ENCODE measurements around the gene NEDD4L. TPM values are rescaled to one million over a fixed set of nuclear protein-coding genes. Genes with fewer than 3 reads are reported as not detected.

Gene NEDD4L
- total RNA-seq, 2 experiments from 2014 or later, result 3.4 to 4.3 TPM

DNA sequence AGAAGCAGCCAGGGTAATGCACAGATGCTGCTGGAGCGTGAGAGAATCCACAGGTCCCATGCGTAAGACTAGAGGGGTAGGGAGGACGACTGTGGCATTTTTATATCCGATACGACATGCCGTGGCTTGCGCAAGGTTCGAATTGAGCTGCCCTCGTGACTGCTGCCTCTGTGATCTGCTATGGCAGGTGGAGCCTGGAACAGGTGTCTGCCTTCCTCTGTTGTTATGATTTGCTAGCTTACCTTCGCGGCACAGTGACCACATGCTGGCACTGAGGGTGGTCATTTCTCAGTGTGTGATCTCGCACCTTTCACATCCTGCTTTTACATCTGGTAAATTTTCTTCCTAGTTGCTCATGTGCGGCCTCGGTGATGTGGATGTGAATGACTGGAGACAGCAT, 344.7 kb downstream of the NEDD4L start:
- H3K36me3 Mint-ChIP-seq (ENCODE audit: low read depth), result no peaks in the 10 kb centered on the region
- H3K27ac Mint-ChIP-seq, result no peak overlapping the region
- no peak overlapping the region for H3K4me3 Mint-ChIP-seq
- POLR2A ChIA-PET, result no interaction called here
- H3K4me1 Mint-ChIP-seq (ENCODE audit: low read depth), result no peaks in the 10 kb centered on the region
- DNase-seq (no peak), ATAC-seq (no peak)
- CTCF ChIA-PET, result no interaction called here
- H3K27me3 Mint-ChIP-seq (ENCODE audit: low read depth), result no peaks in the 10 kb centered on the region
- no peaks in the 10 kb centered on the region for H3K9me3 Mint-ChIP-seq (ENCODE audit: insufficient read depth)

DNA sequence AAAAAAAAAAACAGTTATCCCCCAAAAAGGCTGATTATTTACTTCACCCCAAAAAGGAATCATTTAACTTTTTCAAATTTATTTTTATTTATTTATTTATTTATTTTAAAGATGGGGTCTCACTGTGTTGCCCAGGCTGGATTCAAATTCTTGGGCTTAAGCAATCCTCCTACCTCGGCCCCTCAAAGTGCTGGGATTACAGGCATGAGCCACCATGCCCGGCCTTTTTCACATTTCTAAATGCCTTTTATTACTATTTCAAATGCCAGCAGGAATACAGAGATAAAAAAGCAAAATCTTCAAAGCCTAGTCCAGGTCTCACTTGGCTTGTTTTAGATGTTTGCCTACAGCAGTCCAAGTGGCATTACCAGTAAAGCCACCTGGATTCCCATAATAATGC, 345.7 kb downstream of the NEDD4L start:
- no peak overlapping the region for H3K4me3 Mint-ChIP-seq
- no peaks in the 10 kb centered on the region for H3K36me3 Mint-ChIP-seq (ENCODE audit: low read depth)
- DNase-seq (no peak), ATAC-seq (no peak)
- no peaks in the 10 kb centered on the region for H3K4me1 Mint-ChIP-seq (ENCODE audit: low read depth)
- POLR2A ChIA-PET, result no interaction called here
- CTCF ChIA-PET, result no interaction called here
- no peaks in the 10 kb centered on the region for H3K27me3 Mint-ChIP-seq (ENCODE audit: low read depth)
- H3K9me3 Mint-ChIP-seq (ENCODE audit: insufficient read depth), result no peaks in the 10 kb centered on the region
- H3K27ac Mint-ChIP-seq, result no peak overlapping the region

DNA sequence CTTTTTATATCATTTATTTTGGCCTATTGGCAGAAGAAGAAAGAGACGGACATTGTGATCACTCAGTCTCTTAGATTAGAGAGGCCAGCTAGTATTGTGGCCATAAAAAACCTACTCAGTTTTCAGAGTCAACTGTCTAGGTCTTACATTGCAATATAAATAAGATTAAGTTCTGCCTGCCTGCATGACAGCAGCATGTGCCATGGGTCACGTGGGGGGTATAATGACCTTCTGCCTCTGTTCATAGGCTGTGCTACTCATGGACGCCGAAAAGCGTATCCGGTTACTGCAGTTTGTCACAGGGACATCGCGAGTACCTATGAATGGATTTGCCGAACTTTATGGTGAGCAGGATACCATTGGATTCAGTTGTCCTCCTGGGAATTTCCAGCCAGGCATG, 346.4 kb downstream of the NEDD4L start:
- no peaks in the 10 kb centered on the region for H3K36me3 Mint-ChIP-seq (ENCODE audit: low read depth)
- ChIA-PET CTCF (no interaction called here), POLR2A (no interaction called here)
- DNase-seq, result no peak
- ATAC-seq, result no peak
- no peak overlapping the region for H3K27ac Mint-ChIP-seq
- no peak overlapping the region for H3K4me3 Mint-ChIP-seq
- H3K27me3 Mint-ChIP-seq (ENCODE audit: low read depth), result no peaks in the 10 kb centered on the region
- H3K9me3 Mint-ChIP-seq (ENCODE audit: insufficient read depth), result no peaks in the 10 kb centered on the region
- no peaks in the 10 kb centered on the region for H3K4me1 Mint-ChIP-seq (ENCODE audit: low read depth)

DNA sequence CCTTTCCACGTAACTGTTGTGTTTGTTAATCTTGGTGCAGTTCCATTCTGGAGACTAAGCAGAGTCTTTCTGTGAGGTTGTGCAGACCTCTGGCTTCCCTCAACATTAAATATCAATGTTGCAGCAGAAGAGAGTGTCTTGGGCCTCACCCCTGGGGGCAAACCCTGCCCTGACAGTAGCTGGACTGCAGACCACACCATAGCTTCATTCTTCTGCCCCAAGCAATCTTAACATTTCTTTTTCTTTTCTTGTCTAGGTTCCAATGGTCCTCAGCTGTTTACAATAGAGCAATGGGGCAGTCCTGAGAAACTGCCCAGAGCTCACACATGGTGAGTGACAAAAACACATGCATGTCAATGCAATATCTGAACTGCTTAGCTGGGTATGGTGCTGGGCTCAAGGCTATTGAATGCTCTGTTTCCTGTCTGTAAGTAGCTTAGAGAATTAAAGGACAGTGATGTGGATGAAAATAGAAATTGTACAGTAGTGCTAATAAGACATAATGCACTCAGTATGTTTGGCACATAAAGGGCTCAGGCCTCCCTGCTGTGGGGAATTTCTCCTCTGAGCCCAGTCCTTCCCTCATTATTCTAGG, 347.3 kb downstream of the NEDD4L start:
- Mint-ChIP-seq H3K36me3 (ENCODE audit: low read depth) (no peaks in the 10 kb centered on the region), H3K4me3 (no peak overlapping the region), H3K27ac (no peak overlapping the region), H3K27me3 (ENCODE audit: low read depth) (no peaks in the 10 kb centered on the region), H3K9me3 (ENCODE audit: insufficient read depth) (no peaks in the 10 kb centered on the region), H3K4me1 (ENCODE audit: low read depth) (peaks cover 9% of the 10 kb centered on the region)
- POLR2A ChIA-PET, result no interaction called here
- DNase-seq (no peak), ATAC-seq (no peak)
- CTCF ChIA-PET, result interaction anchor here (0.7 to 2.3 kb wide), 2 partner anchors 10 to 857 kb away, joined by 3 to 7 read pairs; no protein-coding TSS in a partner anchor

DNA sequence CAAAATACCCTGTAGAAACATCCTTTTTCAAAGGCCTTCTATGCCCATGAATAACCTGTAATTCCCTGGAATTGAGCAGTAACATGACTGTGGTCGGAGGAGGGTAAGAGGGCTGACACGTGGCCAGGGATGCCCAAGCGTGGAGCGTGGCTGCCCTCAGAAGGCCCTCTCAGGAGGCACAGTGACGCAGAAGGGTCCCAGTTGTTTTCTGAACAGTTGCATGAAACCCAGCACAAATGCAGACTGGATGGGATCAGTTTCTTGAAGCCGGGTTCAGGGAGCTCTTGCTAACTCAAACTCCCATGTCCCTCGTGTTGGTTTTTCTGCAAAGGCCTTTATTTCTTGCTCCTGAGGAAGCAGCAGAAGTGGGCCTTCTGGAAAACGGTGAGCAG, 347.9 kb downstream of the NEDD4L start:
- Mint-ChIP-seq H3K27ac (no peak overlapping the region), H3K27me3 (ENCODE audit: low read depth) (no peaks in the 10 kb centered on the region), H3K4me3 (no peak overlapping the region), H3K9me3 (ENCODE audit: insufficient read depth) (no peaks in the 10 kb centered on the region), H3K4me1 (ENCODE audit: low read depth) (peaks cover 9% of the 10 kb centered on the region), H3K36me3 (ENCODE audit: low read depth) (no peaks in the 10 kb centered on the region)
- no peak for ATAC-seq
- ChIA-PET POLR2A (no interaction called here), CTCF (interaction anchor here (2.3 kb wide), 1 partner anchor 10 kb away, joined by 7 read pairs; no protein-coding TSS in a partner anchor)
- no peak for DNase-seq

DNA sequence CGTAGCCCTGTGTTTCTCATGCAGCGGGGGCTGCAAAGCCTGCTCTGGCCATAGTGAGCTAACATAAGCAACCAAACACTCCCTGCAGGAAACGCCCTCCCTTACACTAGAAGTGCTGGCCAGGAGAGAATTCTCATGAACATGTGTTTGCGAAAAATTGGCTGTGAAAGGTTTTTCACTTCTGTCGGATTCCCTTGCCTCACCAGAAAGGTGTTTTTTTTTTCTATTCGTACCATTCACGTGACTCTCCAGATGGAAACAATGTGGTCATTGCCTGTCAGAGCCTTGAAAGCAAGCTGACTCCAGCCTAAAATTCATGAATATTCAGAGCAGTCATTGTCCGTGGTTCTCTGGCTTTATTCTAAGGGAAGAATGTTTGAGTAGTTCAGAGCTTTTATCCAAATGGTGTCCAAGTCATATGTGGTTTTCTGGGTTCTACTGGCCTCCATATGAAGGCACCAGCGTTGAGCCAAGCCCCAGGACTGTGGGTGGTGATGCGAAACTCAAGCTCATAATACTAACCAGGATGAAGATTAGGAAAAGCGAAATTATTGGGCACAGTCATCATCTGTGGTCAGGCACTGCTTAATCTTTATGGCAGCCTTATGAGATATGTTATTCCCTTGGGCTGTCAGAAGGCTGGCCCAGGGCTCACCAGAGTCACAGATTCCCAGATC, 348.4 kb downstream of the NEDD4L start:
- H3K27me3 Mint-ChIP-seq (ENCODE audit: low read depth), result no peaks in the 10 kb centered on the region
- no peaks in the 10 kb centered on the region for H3K36me3 Mint-ChIP-seq (ENCODE audit: low read depth)
- H3K4me3 Mint-ChIP-seq, result no peak overlapping the region
- CTCF ChIA-PET, result interaction anchor here (2.3 kb wide), 1 partner anchor 9 kb away, joined by 7 read pairs; no protein-coding TSS in a partner anchor
- H3K9me3 Mint-ChIP-seq (ENCODE audit: insufficient read depth), result no peaks in the 10 kb centered on the region
- POLR2A ChIA-PET, result no interaction called here
- DNase-seq (no peak), ATAC-seq (no peak)
- no peak overlapping the region for H3K27ac Mint-ChIP-seq
- H3K4me1 Mint-ChIP-seq (ENCODE audit: low read depth), result peaks cover 9% of the 10 kb centered on the region

DNA sequence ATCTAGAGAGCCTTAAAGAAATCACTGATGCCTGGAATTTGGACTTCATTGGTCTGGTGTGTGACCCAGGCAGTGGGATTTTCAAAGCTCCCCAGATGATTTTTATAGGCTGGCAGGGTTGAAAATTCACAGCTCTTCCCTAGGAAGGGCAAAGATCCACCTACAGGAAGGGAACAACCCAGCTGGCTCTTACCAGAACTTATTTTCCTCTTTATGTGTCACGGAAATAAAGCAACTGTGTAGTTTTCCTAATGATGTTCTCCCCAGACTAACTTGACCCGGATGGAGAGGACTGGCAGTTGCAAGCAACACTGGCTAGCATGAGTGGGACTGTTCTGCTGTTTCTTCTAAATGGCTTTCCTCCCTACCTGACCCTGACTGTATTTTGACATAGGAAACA, 349.3 kb downstream of the NEDD4L start:
- Mint-ChIP-seq H3K27me3 (ENCODE audit: low read depth) (no peaks in the 10 kb centered on the region), H3K36me3 (ENCODE audit: low read depth) (no peaks in the 10 kb centered on the region), H3K27ac (no peak overlapping the region), H3K4me1 (ENCODE audit: low read depth) (peaks cover 9% of the 10 kb centered on the region), H3K9me3 (ENCODE audit: insufficient read depth) (no peaks in the 10 kb centered on the region), H3K4me3 (no peak overlapping the region)
- ATAC-seq, result no peak
- ChIA-PET CTCF (interaction anchor here (1.0 to 2.3 kb wide), 2 partner anchors 8 to 371 kb away, joined by 4 to 7 read pairs; no protein-coding TSS in a partner anchor), POLR2A (no interaction called here)
- no peak for DNase-seq

DNA sequence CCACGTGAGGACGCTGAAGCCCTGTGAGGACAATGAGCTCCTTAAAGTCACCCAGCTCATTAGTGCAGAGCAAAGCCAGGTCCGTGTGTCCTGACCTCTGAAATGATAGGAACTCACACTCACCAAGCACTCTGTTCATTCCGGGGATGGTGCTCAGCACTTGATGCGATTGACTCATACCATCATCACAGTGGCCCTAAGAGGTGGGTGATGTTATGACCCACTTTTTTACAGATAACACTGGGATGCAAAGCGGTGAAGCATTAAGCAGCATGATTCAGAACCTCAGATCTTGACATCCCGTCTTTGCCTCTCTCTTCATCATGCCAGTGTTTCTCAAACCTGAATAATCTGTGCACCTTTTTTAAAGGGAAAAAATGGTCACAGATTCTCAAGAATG, 350.0 kb downstream of the NEDD4L start:
- Mint-ChIP-seq H3K27me3 (ENCODE audit: low read depth) (no peaks in the 10 kb centered on the region), H3K4me1 (ENCODE audit: low read depth) (peaks cover 9% of the 10 kb centered on the region), H3K36me3 (ENCODE audit: low read depth) (no peaks in the 10 kb centered on the region), H3K27ac (no peak overlapping the region), H3K4me3 (no peak overlapping the region), H3K9me3 (ENCODE audit: insufficient read depth) (no peaks in the 10 kb centered on the region)
- ChIA-PET POLR2A (no interaction called here), CTCF (interaction anchor here (1.0 kb wide), 1 partner anchor 370 kb away, joined by 4 read pairs; no protein-coding TSS in a partner anchor)
- ATAC-seq (no peak), DNase-seq (no peak)

DNA sequence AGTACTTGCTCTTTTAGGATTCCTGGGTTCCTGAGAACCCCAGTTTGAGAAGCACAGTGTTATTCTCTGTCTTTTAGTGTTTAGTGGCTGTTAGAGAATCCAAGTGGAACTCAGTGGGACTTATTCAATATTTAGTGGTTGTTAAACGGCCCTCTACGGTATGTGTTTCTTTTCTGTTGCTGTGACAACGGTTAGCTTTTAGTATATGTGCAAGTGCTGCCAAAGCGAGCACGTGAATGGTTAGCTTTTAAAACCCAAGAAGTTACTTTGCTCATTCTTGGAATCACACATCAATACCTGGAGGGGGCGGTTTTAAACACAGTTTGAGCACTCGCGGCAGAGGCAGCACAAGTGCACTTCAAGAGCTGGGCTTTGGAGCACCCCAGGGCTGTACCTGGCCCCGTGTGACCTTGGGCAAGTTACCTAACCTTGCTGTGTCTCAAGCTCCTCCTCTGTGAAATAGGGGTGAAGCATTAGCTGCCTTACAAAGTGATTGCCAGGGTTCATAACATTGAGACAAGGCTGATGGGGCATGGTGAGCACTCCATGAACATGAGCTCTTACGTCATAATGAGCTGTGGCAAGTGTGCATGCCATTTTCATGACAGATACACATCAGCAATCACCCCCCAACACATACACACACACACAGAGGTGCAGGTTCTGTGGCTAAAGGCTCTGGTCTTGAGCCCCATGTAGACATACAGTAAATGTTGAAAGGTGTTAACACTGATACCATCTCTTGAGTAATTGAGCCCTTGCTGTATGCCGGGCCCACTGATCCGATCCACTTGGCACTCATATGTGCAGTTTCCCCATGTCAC, 350.8 kb downstream of the NEDD4L start:
- no peaks in the 10 kb centered on the region for H3K9me3 Mint-ChIP-seq (ENCODE audit: insufficient read depth)
- H3K4me1 Mint-ChIP-seq (ENCODE audit: low read depth), result peaks cover 10% of the 10 kb centered on the region
- H3K36me3 Mint-ChIP-seq (ENCODE audit: low read depth), result no peaks in the 10 kb centered on the region
- ChIA-PET CTCF (interaction anchor here (1.1 to 1.3 kb wide), 3 partner anchors 100 to 374 kb away, joined by 3 to 6 read pairs (median 6); no protein-coding TSS in a partner anchor), POLR2A (no interaction called here)
- ATAC-seq (no peak), DNase-seq (no peak)
- no peak overlapping the region for H3K4me3 Mint-ChIP-seq
- H3K27ac Mint-ChIP-seq, result no peak overlapping the region
- no peaks in the 10 kb centered on the region for H3K27me3 Mint-ChIP-seq (ENCODE audit: low read depth)

DNA sequence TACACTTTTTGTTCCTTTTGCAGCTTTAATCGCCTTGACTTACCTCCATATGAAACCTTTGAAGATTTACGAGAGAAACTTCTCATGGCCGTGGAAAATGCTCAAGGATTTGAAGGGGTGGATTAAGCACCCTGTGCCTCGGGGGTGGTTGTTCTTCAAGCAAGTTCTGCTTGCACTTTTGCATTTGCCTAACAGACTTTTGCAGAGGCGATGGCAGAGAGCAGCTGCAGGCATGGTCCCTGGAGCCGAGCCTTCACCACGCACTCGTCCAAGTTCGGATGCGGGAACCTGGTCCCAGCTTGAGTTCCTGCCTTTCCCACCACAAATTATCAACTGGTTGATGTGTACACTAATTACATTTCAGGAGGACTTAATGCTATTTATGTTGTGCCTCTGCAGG, 352.1 kb downstream of the NEDD4L start:
- H3K36me3 Mint-ChIP-seq (ENCODE audit: low read depth), result no peaks in the 10 kb centered on the region
- no peak overlapping the region for H3K27ac Mint-ChIP-seq
- ChIA-PET POLR2A (no interaction called here), CTCF (interaction anchor here (1.1 to 1.3 kb wide), 3 partner anchors 99 to 372 kb away, joined by 3 to 6 read pairs (median 6); no protein-coding TSS in a partner anchor)
- ATAC-seq (no peak), DNase-seq (no peak)
- no peaks in the 10 kb centered on the region for H3K9me3 Mint-ChIP-seq (ENCODE audit: insufficient read depth)
- no peak overlapping the region for H3K4me3 Mint-ChIP-seq
- H3K27me3 Mint-ChIP-seq (ENCODE audit: low read depth), result no peaks in the 10 kb centered on the region
- peaks cover 13% of the 10 kb centered on the region for H3K4me1 Mint-ChIP-seq (ENCODE audit: low read depth)

DNA sequence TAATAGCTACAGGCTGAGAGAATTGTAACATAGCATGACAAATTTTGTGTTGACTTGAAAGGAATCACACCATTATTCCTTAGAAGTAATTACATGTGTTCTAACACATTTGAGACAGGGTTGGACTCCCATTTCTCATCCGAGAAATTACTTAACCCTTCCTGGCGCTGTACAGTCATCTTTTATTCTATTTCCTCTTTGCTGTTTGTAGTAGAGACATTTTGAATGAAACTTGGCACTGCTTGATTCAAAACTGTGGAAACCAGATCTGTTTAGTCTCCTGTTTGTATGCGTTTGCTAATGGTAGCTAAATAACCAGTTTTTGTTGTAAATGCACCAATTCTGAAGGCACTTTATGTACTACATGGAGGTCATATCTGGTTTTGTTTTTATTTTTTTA, 352.9 kb downstream of the NEDD4L start:
- Mint-ChIP-seq H3K36me3 (ENCODE audit: low read depth) (no peaks in the 10 kb centered on the region), H3K4me3 (no peak overlapping the region), H3K9me3 (ENCODE audit: insufficient read depth) (no peaks in the 10 kb centered on the region), H3K27me3 (ENCODE audit: low read depth) (no peaks in the 10 kb centered on the region), H3K27ac (no peak overlapping the region), H3K4me1 (ENCODE audit: low read depth) (peaks cover 13% of the 10 kb centered on the region)
- ChIA-PET POLR2A (no interaction called here), CTCF (no interaction called here)
- ATAC-seq, result no peak
- DNase-seq, result no peak
